ENCODE measurements around the gene RHOF.

RHOF gene

GRCh38 chr12:121780429-121780828 lies 13.1 kb downstream of the RHOF start:
- Histone ChIP-seq H3K9me2 (ENCODE audit: low read depth, low read length) (no peaks in the 10 kb centered on the region), H3K4me1 (ENCODE audit: insufficient read depth, low read length, severe bottlenecking) (peaks cover 39% of the 10 kb centered on the region), H3K4me3 (ENCODE audit: low read depth, low read length, poor library complexity, severe bottlenecking) (no peak overlapping the region), H3K27ac (ENCODE audit: low read depth, low read length, poor library complexity, severe bottlenecking) (no peak overlapping the region), H3K36me3 (ENCODE audit: insufficient read depth, low read length) (peaks cover 21% of the 10 kb centered on the region; the same call in 1 of the 2 replicates), H3K4me2 (ENCODE audit: low read length) (no peak overlapping the region), H3K79me2 (ENCODE audit: insufficient read depth, low read length) (no peaks in the 10 kb centered on the region), H4K20me1 (ENCODE audit: insufficient read depth, low read length) (no peaks in the 10 kb centered on the region), H3K27me3 (ENCODE audit: insufficient read depth, low read length) (no peaks in the 10 kb centered on the region), H3F3A (ENCODE audit: insufficient read depth, low read length) (no peaks in the 10 kb centered on the region), H3K9me3 (ENCODE audit: low read length) (no peaks in the 10 kb centered on the region), H2AFZ (ENCODE audit: low read length) (no peak overlapping the region), H3K9ac (ENCODE audit: low read length) (no peak overlapping the region)
- TF ChIP-seq EZH2 (IDR thresholded peaks at IDR 0.05; ENCODE audit: borderline replicate concordance, low read length) (no peak), CTCF (IDR thresholded peaks at IDR 0.05; ENCODE audit: low read length) (no peak)

DNA sequence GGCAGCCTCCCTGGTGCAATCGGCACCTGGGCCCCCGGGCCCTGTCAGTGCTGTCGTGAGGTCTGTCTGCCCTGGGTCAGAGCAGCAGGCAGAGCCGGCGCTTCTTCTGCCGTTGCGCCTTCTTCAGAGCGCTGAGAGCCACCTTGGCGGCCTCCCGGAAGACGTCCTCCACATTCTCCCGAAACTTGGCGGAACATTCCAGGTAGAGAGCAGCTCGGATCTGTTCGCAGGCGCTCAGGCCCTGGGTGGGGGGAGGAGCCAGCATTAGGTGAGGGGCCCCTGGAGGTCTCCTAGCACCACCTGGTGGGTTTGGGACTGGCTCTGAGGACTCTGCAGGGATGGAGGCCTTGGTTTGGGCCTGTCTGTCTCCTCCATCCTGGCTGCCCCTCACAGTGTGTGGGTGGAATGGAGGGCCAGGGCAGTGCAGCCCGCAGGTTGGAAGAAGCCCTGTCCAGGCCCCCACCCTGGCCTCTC lies 14.0 kb downstream of the RHOF start:
- TF ChIP-seq EZH2 (IDR thresholded peaks at IDR 0.05; ENCODE audit: borderline replicate concordance, low read length), result no peak
- Histone ChIP-seq H2AFZ (ENCODE audit: low read length) (no peak overlapping the region), H3K79me2 (ENCODE audit: insufficient read depth, low read length) (no peaks in the 10 kb centered on the region), H3K36me3 (ENCODE audit: insufficient read depth, low read length) (peaks cover 21% of the 10 kb centered on the region; the same call in 1 of the 2 replicates), H3K9ac (ENCODE audit: low read length) (no peak overlapping the region), H3K27ac (ENCODE audit: low read depth, low read length, poor library complexity, severe bottlenecking) (no peak overlapping the region), H3K4me3 (ENCODE audit: low read depth, low read length, poor library complexity, severe bottlenecking) (no peak overlapping the region), H4K20me1 (ENCODE audit: insufficient read depth, low read length) (no peaks in the 10 kb centered on the region), H3K9me2 (ENCODE audit: low read depth, low read length) (no peaks in the 10 kb centered on the region), H3F3A (ENCODE audit: insufficient read depth, low read length) (no peaks in the 10 kb centered on the region), H3K9me3 (ENCODE audit: low read length) (no peaks in the 10 kb centered on the region), H3K4me1 (ENCODE audit: insufficient read depth, low read length, severe bottlenecking) (peaks cover 33% of the 10 kb centered on the region), H3K27me3 (ENCODE audit: insufficient read depth, low read length) (no peaks in the 10 kb centered on the region), H3K4me2 (ENCODE audit: low read length) (no peak overlapping the region)

DNA sequence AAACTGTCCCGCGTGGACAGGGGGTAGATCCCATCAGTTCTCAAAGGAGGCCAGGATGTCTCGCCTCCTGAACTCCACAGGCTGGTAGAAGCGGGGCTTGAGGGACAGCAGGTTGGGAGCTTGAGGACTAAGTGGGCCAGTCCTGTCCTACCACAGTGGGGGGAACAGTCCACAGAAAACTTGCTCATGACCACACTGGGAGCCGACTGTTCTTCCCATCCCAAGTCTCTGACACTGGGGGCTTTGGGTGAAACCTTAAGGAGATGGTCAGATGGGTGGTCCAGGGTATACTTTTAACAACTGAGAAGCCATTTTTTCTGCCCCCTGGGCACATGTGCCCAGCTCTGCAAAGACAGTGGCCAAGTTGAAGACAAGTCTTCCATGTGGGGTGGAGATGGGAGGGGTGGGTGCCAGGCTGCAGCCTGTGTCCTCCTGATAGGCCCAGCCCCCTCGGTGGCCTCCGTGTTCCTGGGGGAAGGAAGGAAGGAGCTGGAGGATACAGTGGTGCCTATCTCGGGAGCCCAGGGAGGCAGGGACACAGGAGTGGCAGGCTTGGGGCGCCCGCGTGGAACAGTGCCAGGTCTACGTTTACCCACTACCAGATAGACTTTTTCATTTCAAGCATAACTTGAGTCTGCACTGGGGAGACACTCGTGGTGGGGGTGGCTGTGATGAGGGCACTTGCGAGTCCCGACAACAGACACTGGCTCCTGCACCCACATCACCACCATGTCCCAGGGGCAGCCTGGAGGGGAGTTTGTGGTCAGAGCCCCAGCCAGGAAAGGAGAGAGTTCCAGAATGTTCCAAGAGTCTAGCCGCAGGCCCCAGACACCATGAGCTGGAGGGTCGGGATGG lies 14.7 kb downstream of the RHOF start:
- Histone ChIP-seq H4K20me1 (ENCODE audit: insufficient read depth, low read length) (no peaks in the 10 kb centered on the region), H3K9ac (ENCODE audit: low read length) (no peak overlapping the region), H3K36me3 (ENCODE audit: insufficient read depth, low read length) (peaks cover 21% of the 10 kb centered on the region; the same call in 1 of the 2 replicates), H3K4me2 (ENCODE audit: low read length) (no peak overlapping the region), H3K27ac (ENCODE audit: low read depth, low read length, poor library complexity, severe bottlenecking) (no peak overlapping the region), H3K9me3 (ENCODE audit: low read length) (no peaks in the 10 kb centered on the region), H3K79me2 (ENCODE audit: insufficient read depth, low read length) (no peaks in the 10 kb centered on the region), H3K9me2 (ENCODE audit: low read depth, low read length) (no peaks in the 10 kb centered on the region), H2AFZ (ENCODE audit: low read length) (no peak overlapping the region), H3F3A (ENCODE audit: insufficient read depth, low read length) (no peaks in the 10 kb centered on the region), H3K27me3 (ENCODE audit: insufficient read depth, low read length) (no peaks in the 10 kb centered on the region), H3K4me1 (ENCODE audit: insufficient read depth, low read length, severe bottlenecking) (peaks cover 31% of the 10 kb centered on the region), H3K4me3 (ENCODE audit: low read depth, low read length, poor library complexity, severe bottlenecking) (no peak overlapping the region)
- TF ChIP-seq EZH2 (IDR thresholded peaks at IDR 0.05; ENCODE audit: borderline replicate concordance, low read length) (no peak), CTCF (IDR thresholded peaks at IDR 0.05; ENCODE audit: low read length) (no peak)

Measured in OCI-LY1 (cell line).